Caco-2 (cell line): ENCODE data around the gene FTSJ1. TPM values are rescaled to one million over a fixed set of nuclear protein-coding genes. Genes with fewer than 3 reads are reported as not detected.

ENCODE experiments used
- BruUV-seq: library from RNA; stranded (reverse); fragments of 400-500 nt; replicated peaks from 2 replicates; lab custom pipeline; 2021; lab: Mats Ljungman, UMichigan
- CTCF ChIA-PET: fragments of 300-600 bp; sonication (Branson Sonifier 250); formaldehyde crosslinking; loops from one replicate; lab custom pipeline; 2022; ENCODE audit warnings: antibody characterized with exemption; lab: Charles Lee
- POLR2A ChIA-PET: fragments of 300-600 bp; sonication (Branson Sonifier 250); formaldehyde crosslinking; loops from one replicate; lab custom pipeline; 2022; ENCODE audit warnings: antibody characterized with exemption; lab: Charles Lee
- DNase-seq, 2 experiments: peaks; one replicate each; pipeline versions ENCODE4 v3.0.0 to v3.0.0-alpha.2; 2020 to 2022
- H3K27me3 ChIP-seq: replicated peaks from 2 replicates; pipeline ENCODE4 v1.6.0; 2011; ENCODE audit warnings: low read length; ENCODE audit not compliant: control insufficient read depth, insufficient read depth
- H3K36me3 ChIP-seq: 2 replicates; pipeline ENCODE4 v1.5.1; 2011; ENCODE audit warnings: low read length; ENCODE audit not compliant: control insufficient read depth, insufficient read depth
- H3K4me1 ChIP-seq: fragments of 250-450 bp; sonication (Bioruptor Pico); 2 replicates; pipeline ENCODE4 v1.5.1; 2020; ENCODE audit warnings: mild to moderate bottlenecking
- H3K4me3 ChIP-seq: 2 replicates; pipeline ENCODE4 v1.5.1; 2011; ENCODE audit warnings: low read depth, mild to moderate bottlenecking, control low read depth, low read length
- H3K9me3 ChIP-seq: fragments of 250-450 bp; sonication (Bioruptor Pico); 2 replicates; pipeline ENCODE4 v1.5.1; 2020; ENCODE audit warnings: mild to moderate bottlenecking, moderate library complexity
- H3K27ac Mint-ChIP-seq: one replicate; pipeline ENCODE4 v1.8.0; 2022; ENCODE audit warnings: mixed read lengths; ENCODE audit not compliant: unreplicated experiment
- H3K27me3 Mint-ChIP-seq: one replicate; pipeline ENCODE4 v1.8.0; 2022; ENCODE audit warnings: mixed read lengths; ENCODE audit not compliant: insufficient read depth, unreplicated experiment
- H3K36me3 Mint-ChIP-seq: one replicate; pipeline ENCODE4 v1.8.0; 2022; ENCODE audit warnings: mild to moderate bottlenecking, mixed read lengths; ENCODE audit not compliant: insufficient read depth, unreplicated experiment
- H3K4me1 Mint-ChIP-seq: one replicate; pipeline ENCODE4 v1.8.0; 2022; ENCODE audit warnings: low read depth, mixed read lengths; ENCODE audit not compliant: unreplicated experiment
- H3K4me3 Mint-ChIP-seq: one replicate; pipeline ENCODE4 v1.8.0; 2022; ENCODE audit warnings: mild to moderate bottlenecking, moderate library complexity, mixed read lengths; ENCODE audit not compliant: unreplicated experiment
- H3K9me3 Mint-ChIP-seq: one replicate; pipeline ENCODE4 v1.8.0; 2022; ENCODE audit warnings: mixed read lengths; ENCODE audit not compliant: unreplicated experiment
- CTCF ChIP-seq, 2 experiments: fragments of 200-600 bp in 1 of 2; IDR thresholded peaks; 1 replicate in 1 of 2; 2 replicates in 1 of 2; pipeline versions ENCODE4 v1.5.1 to v1.8.0; 2011 to 2022; ENCODE audit warnings: antibody characterized with exemption in 1 of 2, control low read depth in 1 of 2, inconsistent platforms in 1 of 2, low read depth in 1 of 2, low read length in 1 of 2, mild to moderate bottlenecking in 1 of 2, moderate library complexity in 1 of 2; ENCODE audit not compliant: insufficient read depth in 1 of 2, severe bottlenecking in 1 of 2, unreplicated experiment in 1 of 2
- intact Hi-C: fragments of 100-400 bp; cut with micrococcal nuclease; formaldehyde crosslinking; loops from one replicate; pipeline ENCODE4 v1.10.0; 2022; ENCODE audit not compliant: unreplicated experiment
- total RNA-seq: library from RNA; stranded (reverse); gene quantifications from 2 replicates; pipeline ENCODE4 v1.2.3, GENCODE V29; 2022

FTSJ1 gene
- total RNA-seq, 1 experiment from 2014 or later, result 41.1 TPM

- Histone ChIP-seq H3K4me3 (no peak overlapping the region), H3K36me3 (no peaks in the 10 kb centered on the region), H3K9me3 (no peaks in the 10 kb centered on the region), H3K4me1 (no peaks in the 10 kb centered on the region), H3K27me3 (no peaks in the 10 kb centered on the region)
- no peaks in the 10 kb centered on the region for H3K9me3 Mint-ChIP-seq
- ChIA-PET CTCF (no interaction called here), POLR2A (no interaction called here)
- H3K27ac Mint-ChIP-seq, result no peak overlapping the region
- DNase-seq, result no peak
- no TSS peak for BruUV-seq
- intact Hi-C loops, result no loop called here
- peaks cover 6% of the 10 kb centered on the region for H3K4me1 Mint-ChIP-seq
- TF ChIP-seq CTCF (IDR thresholded peaks at IDR 0.05; ENCODE audit: insufficient read depth in 1 of 2, low read depth in 1 of 2, low read length in 1 of 2, severe bottlenecking in 1 of 2, unreplicated experiment in 1 of 2), result no peak
- no peaks in the 10 kb centered on the region for H3K27me3 Mint-ChIP-seq
- H3K36me3 Mint-ChIP-seq, result no peaks in the 10 kb centered on the region
- no peak overlapping the region for H3K4me3 Mint-ChIP-seq
Observed at GRCh38 chrX:48489296-48489695, 13.3 kb downstream of the FTSJ1 start.

GRCh38 chrX:48489892-48490291 lies 13.9 kb downstream of the FTSJ1 start:
- H3K4me1 ChIP-seq, result no peaks in the 10 kb centered on the region
- POLR2A ChIA-PET, result no interaction called here
- no peaks in the 10 kb centered on the region for H3K9me3 ChIP-seq
- no peak for DNase-seq
- H3K4me3 Mint-ChIP-seq, result no peak overlapping the region
- no peaks in the 10 kb centered on the region for H3K27me3 Mint-ChIP-seq
- H3K27ac Mint-ChIP-seq, result no peak overlapping the region
- H3K4me3 ChIP-seq, result no peak overlapping the region
- CTCF ChIA-PET, result no interaction called here
- BruUV-seq, result no TSS peak
- H3K9me3 Mint-ChIP-seq, result no peaks in the 10 kb centered on the region
- H3K4me1 Mint-ChIP-seq, result peaks cover 6% of the 10 kb centered on the region
- H3K36me3 ChIP-seq, result no peaks in the 10 kb centered on the region
- H3K36me3 Mint-ChIP-seq, result no peaks in the 10 kb centered on the region
- intact Hi-C loops, result no loop called here
- no peaks in the 10 kb centered on the region for H3K27me3 ChIP-seq
- no peak for TF ChIP-seq CTCF (IDR thresholded peaks at IDR 0.05; ENCODE audit: insufficient read depth in 1 of 2, low read depth in 1 of 2, low read length in 1 of 2, severe bottlenecking in 1 of 2, unreplicated experiment in 1 of 2)

- H3K4me1 ChIP-seq, result no peaks in the 10 kb centered on the region
- H3K9me3 Mint-ChIP-seq, result no peaks in the 10 kb centered on the region
- no peaks in the 10 kb centered on the region for H3K36me3 ChIP-seq
- H3K4me3 ChIP-seq, result no peak overlapping the region
- BruUV-seq, result no TSS peak
- H3K27ac Mint-ChIP-seq, result no peak overlapping the region
- intact Hi-C loops, result no loop called here
- H3K4me1 Mint-ChIP-seq, result peaks cover 6% of the 10 kb centered on the region
- DNase-seq, result no peak
- ChIA-PET POLR2A (no interaction called here), CTCF (no interaction called here)
- no peak overlapping the region for H3K4me3 Mint-ChIP-seq
- no peaks in the 10 kb centered on the region for H3K9me3 ChIP-seq
- no peaks in the 10 kb centered on the region for H3K27me3 Mint-ChIP-seq
- H3K36me3 Mint-ChIP-seq, result no peaks in the 10 kb centered on the region
- no peak for TF ChIP-seq CTCF (IDR thresholded peaks at IDR 0.05; ENCODE audit: insufficient read depth in 1 of 2, low read depth in 1 of 2, low read length in 1 of 2, severe bottlenecking in 1 of 2, unreplicated experiment in 1 of 2)
- H3K27me3 ChIP-seq, result no peaks in the 10 kb centered on the region
Observed at GRCh38 chrX:48490661-48491060, 14.7 kb downstream of the FTSJ1 start.
